Endodermal cell (in vitro differentiated cells): ENCODE data around the gene GALNT9. TPM values are rescaled to one million over a fixed set of nuclear protein-coding genes. Genes with fewer than 3 reads are reported as not detected.

Experiments
- DNase-seq: peaks from one replicate; pipeline ENCODE4 v3.0.0-alpha.2; 2017
- H3K27ac ChIP-seq: 2 replicates; pipeline ENCODE4 v1.5.1; 2013; ENCODE audit warnings: mild to moderate bottlenecking, low read depth, low read length, moderate library complexity
- H3K27me3 ChIP-seq: 2 replicates; pipeline ENCODE4 v1.6.1; 2013; ENCODE audit warnings: mild to moderate bottlenecking, low read length, moderate library complexity; ENCODE audit not compliant: insufficient read depth, control insufficient read depth, poor library complexity, severe bottlenecking
- H3K36me3 ChIP-seq: 2 replicates; pipeline ENCODE4 v1.7.0; 2013; ENCODE audit warnings: mild to moderate bottlenecking, low read length, moderate library complexity; ENCODE audit not compliant: control insufficient read depth, insufficient read depth
- H3K4me1 ChIP-seq: one replicate; pipeline ENCODE4 v1.7.0; 2013; ENCODE audit warnings: low read length; ENCODE audit not compliant: control insufficient read depth, insufficient read depth
- H3K4me3 ChIP-seq: 2 replicates; pipeline ENCODE4 v1.5.1; 2013; ENCODE audit warnings: mild to moderate bottlenecking, low read length, moderate library complexity
- H3K9ac ChIP-seq: 2 replicates; pipeline ENCODE4 v1.6.1; 2013; ENCODE audit warnings: mild to moderate bottlenecking, low read length, moderate library complexity; ENCODE audit not compliant: poor library complexity, severe bottlenecking; ENCODE audit errors: extremely low read depth
- H3K9me3 ChIP-seq: 2 replicates; pipeline ENCODE4 v1.6.1; 2013; ENCODE audit warnings: mild to moderate bottlenecking, low read length, moderate library complexity; ENCODE audit not compliant: control insufficient read depth
- H3K27ac Mint-ChIP-seq: 2 replicates; pipeline ENCODE4 v1.8.0; 2020; ENCODE audit warnings: mixed read lengths
- H3K27me3 Mint-ChIP-seq: 2 replicates; pipeline ENCODE4 v1.8.0; 2021; ENCODE audit warnings: mild to moderate bottlenecking, mixed read lengths; ENCODE audit not compliant: insufficient read depth
- H3K36me3 Mint-ChIP-seq: 2 replicates; pipeline ENCODE4 v1.8.0; 2020; ENCODE audit warnings: low read depth, mixed read lengths
- H3K4me1 Mint-ChIP-seq: 2 replicates; pipeline ENCODE4 v1.8.0; 2020; ENCODE audit warnings: mixed read lengths
- H3K4me3 Mint-ChIP-seq: 2 replicates; pipeline ENCODE4 v1.8.0; 2020; ENCODE audit warnings: mild to moderate bottlenecking, moderate library complexity, mixed read lengths
- H3K9me3 Mint-ChIP-seq: 2 replicates; pipeline ENCODE4 v1.8.0; 2020; ENCODE audit warnings: mild to moderate bottlenecking, mixed read lengths
- WGBS, 2 experiments: methylation state at CpG; one replicate each; pipeline versions ENCODE4 v1.1.5 to v1.1.7; 2013; ENCODE audit warnings: missing lambda C conversion rate in 2 of 2, mixed read lengths in 1 of 2; ENCODE audit not compliant: insufficient coverage in 1 of 2, insufficient read length in 1 of 2; 5-methylcytosine and 5-hydroxymethylcytosine counted together
- total RNA-seq, 2 donors: library from RNA; stranded (reverse); fragmentation: NEBNext Ultra II Directional in 1 of 2; extraction: Animal tissue kit (Norgen Biotek cat#: 25700) in 1 of 2; gene quantifications; 2 replicates in 1 of 2; 3 replicates in 1 of 2; pipeline ENCODE4 v1.2.1, GENCODE V29; 2021
- TF ChIP-seq, protein P1 (sequence below): fragments of 200-600 bp; sonication (generic); conservative IDR thresholded peaks from 2 replicates; pipeline ENCODE4 v1.5.0; 2021; ENCODE audit warnings: antibody characterized with exemption, mild to moderate bottlenecking

The GALNT9 gene
- total RNA-seq, 2 donors from 2014 or later, result 0.13 TPM; not detected in 1

DNA sequence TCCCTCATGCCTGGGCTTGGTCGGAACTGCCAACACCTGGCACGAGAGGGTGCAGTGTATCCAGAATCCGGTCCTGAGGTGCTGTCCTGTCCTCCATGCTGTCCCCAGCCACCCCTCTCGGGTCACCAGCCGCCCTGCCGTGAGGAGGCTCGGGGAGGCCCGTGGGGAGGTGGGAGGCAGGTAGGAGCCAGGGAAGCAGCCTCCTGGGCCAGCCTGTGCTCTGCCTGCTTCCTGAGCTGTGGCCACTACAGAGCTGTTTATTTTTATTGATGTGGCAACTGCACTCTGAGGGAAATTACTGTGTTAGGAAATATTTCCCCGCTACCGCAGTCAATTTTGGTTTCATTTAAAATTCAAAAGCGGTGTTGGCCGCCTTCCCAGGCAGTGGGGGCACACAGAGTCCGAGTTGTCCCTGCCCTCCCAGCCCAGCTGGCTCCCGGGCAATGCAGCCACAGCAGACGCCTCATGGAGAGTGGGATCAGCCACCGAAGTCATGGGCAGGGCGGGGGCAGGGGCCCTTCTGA is 166.8 kb downstream of the GALNT9 start:
- peaks cover 2% of the 10 kb centered on the region for H3K9me3 Mint-ChIP-seq
- no peaks in the 10 kb centered on the region for H3K4me1 Mint-ChIP-seq
- H3K4me3 Mint-ChIP-seq, result no peak overlapping the region
- TF ChIP-seq, protein P1, sequence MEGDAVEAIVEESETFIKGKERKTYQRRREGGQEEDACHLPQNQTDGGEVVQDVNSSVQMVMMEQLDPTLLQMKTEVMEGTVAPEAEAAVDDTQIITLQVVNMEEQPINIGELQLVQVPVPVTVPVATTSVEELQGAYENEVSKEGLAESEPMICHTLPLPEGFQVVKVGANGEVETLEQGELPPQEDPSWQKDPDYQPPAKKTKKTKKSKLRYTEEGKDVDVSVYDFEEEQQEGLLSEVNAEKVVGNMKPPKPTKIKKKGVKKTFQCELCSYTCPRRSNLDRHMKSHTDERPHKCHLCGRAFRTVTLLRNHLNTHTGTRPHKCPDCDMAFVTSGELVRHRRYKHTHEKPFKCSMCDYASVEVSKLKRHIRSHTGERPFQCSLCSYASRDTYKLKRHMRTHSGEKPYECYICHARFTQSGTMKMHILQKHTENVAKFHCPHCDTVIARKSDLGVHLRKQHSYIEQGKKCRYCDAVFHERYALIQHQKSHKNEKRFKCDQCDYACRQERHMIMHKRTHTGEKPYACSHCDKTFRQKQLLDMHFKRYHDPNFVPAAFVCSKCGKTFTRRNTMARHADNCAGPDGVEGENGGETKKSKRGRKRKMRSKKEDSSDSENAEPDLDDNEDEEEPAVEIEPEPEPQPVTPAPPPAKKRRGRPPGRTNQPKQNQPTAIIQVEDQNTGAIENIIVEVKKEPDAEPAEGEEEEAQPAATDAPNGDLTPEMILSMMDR, result no peak
- Histone ChIP-seq H3K36me3 (peaks cover 7% of the 10 kb centered on the region), H3K4me3 (no peak overlapping the region), H3K9ac (no peak overlapping the region), H3K9me3 (peaks cover 7% of the 10 kb centered on the region), H3K4me1 (no peaks in the 10 kb centered on the region), H3K27ac (no peak overlapping the region), H3K27me3 (no peaks in the 10 kb centered on the region)
- peaks cover 22% of the 10 kb centered on the region for H3K27me3 Mint-ChIP-seq
- H3K27ac Mint-ChIP-seq, result no peak overlapping the region
- no peaks in the 10 kb centered on the region for H3K36me3 Mint-ChIP-seq
- DNase-seq, result no peak
- WGBS, 2 experiments, result 63 to 76% methylated on average over 8 to 17 of the region's 17 CpGs

DNA sequence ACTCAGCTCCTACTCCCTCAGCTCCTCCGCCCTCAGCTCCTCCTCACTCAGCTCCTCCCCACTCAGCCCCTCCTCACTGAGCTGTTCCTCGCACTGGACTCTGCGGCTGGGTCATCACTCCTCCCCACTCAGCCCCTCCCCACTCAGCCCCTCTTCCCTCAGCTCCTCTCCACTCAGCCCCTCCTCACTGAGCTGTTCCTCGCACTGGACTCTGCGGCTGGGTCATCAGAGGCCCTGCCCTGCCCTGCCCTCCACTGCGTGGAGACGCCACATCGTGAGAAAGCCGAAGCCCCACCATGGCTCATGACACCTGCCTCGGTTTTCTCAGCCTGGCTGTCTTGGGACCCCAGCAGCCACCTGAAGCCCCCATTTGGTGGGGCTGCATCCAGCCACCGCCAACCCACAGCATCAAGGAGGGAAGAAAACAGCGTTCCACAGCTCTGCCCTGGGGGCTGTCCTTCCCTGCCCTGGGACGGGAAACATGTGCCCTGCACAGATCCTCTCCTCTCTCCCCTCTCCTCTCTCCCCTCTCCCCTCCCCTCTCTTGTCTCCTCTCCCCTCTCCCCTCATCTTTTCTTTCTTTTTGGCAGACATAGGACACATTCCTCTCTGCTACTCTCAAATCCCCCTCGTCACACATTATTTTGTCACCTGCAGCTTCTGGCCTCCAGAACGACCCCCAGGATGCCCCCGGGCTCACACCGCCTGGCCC is 167.4 kb downstream of the GALNT9 start:
- H3K9ac ChIP-seq, result no peak overlapping the region

DNA sequence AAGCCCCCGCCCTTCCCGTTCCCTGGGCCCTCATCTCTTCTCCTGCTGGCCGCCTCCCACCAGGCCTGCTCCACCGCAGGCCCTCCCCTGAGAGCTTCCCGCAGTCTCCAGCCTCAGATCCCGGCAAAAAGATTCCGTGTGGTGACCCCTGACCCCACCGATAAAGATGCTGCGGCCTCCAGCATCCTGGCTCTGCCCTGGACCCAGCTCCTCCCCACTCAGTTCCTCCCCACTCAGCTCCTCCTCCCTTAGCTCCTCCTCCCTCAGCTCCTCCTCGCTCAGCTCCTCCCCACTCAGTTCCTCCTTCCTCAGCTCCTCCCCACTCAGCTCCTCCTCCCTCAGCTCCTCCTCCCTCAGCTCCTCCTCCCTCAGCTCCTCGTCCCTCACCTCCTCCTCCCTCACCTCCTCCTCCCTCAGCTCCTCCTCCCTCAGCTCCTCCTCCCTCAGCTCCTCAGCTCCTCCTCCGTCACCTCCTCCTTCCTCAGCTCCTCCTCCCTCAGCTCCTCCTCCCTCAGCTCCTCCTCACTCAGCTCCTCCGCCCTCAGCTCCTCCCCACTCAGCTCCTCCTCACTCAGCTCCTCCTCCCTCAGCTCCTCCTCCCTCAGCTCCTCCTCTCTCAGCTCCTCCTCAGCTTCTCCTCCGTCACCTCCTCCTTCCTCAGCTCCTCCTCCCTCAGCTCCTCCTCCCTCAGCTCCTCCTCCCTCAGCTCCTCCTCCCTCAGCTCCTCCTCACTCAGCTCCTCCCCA is 168.2 kb downstream of the GALNT9 start:
- H3K4me1 ChIP-seq, result no peaks in the 10 kb centered on the region
- peaks cover 19% of the 10 kb centered on the region for H3K27me3 Mint-ChIP-seq
- H3K36me3 Mint-ChIP-seq, result no peaks in the 10 kb centered on the region
- H3K4me3 Mint-ChIP-seq, result no peak overlapping the region
- no peaks in the 10 kb centered on the region for H3K27me3 ChIP-seq
- no peak overlapping the region for H3K27ac ChIP-seq
- no peak overlapping the region for H3K27ac Mint-ChIP-seq
- H3K9me3 Mint-ChIP-seq, result no peaks in the 10 kb centered on the region
- no peak overlapping the region for H3K9ac ChIP-seq
- H3K4me3 ChIP-seq, result no peak overlapping the region
- H3K4me1 Mint-ChIP-seq, result no peaks in the 10 kb centered on the region
- DNase-seq, result no peak
- H3K36me3 ChIP-seq, result peaks cover 21% of the 10 kb centered on the region
- TF ChIP-seq, protein P1, result no peak
- peaks cover 21% of the 10 kb centered on the region for H3K9me3 ChIP-seq
- WGBS, 2 experiments, result 73 to 75% methylated on average over 4 to 12 of the region's 14 CpGs

More for the DNA sequence above, 167.4 kb downstream of the GALNT9 start:
- peaks cover 14% of the 10 kb centered on the region for H3K36me3 ChIP-seq
- H3K27ac Mint-ChIP-seq, result no peak overlapping the region
- no peaks in the 10 kb centered on the region for H3K9me3 Mint-ChIP-seq
- H3K36me3 Mint-ChIP-seq, result no peaks in the 10 kb centered on the region
- TF ChIP-seq, protein P1, result no peak
- no peak for DNase-seq
- H3K4me3 Mint-ChIP-seq, result no peak overlapping the region
- H3K4me1 Mint-ChIP-seq, result no peaks in the 10 kb centered on the region
- H3K27ac ChIP-seq, result no peak overlapping the region
- peaks cover 19% of the 10 kb centered on the region for H3K27me3 Mint-ChIP-seq
- H3K9me3 ChIP-seq, result peaks cover 13% of the 10 kb centered on the region
- no peaks in the 10 kb centered on the region for H3K27me3 ChIP-seq
- no peaks in the 10 kb centered on the region for H3K4me1 ChIP-seq
- WGBS, 2 experiments, result 68 to 75% methylated on average over 7 to 17 of the region's 17 CpGs
- no peak overlapping the region for H3K4me3 ChIP-seq
